T47D (cell line): ENCODE data around the gene SEC22C.
"Not testable (repeated sequence)": the region's sequence is repeated elsewhere in the genome, so short reads cannot be mapped to it uniquely, and the experiment has no call there.

ENCODE experiments used
- DNase-seq, 2 experiments: peaks; one replicate each; pipeline versions ENCODE4 v3.0.0 to v3.0.0-alpha.2; 2011 to 2012; ENCODE audit warnings: low read depth in 1 of 2, low spot score in 1 of 2
- JUND ChIP-seq: IDR thresholded peaks from 2 replicates; pipeline ENCODE4 v1.6.1; 2012; ENCODE audit warnings: low read depth
- in situ Hi-C: cut with HindIII; loops from 2 replicates; pipeline ENCODE4 v1.10.0; 2016; ENCODE audit warnings: low sequenced_read_pairs, low pct_unique_long_range_greater_than_20kb

Gene SEC22C

GRCh38 chr3:42581709-42582473, at the start of gene SEC22C:
TSS of gene SEC22C (minus strand) at chr3:42581967. CDS start at chr3:42569046, 12,921 bp downstream.
- TF ChIP-seq JUND = no peak
- in situ Hi-C loops = no loop called here
- DNase-seq = peak; percentile 98 to 99

- DNase-seq = peak in 1 of 2 experiments; percentile 43
Measured at GRCh38 chr3:42613462-42613861, 31.7 kb upstream of the SEC22C start.

GRCh38 chr3:42612928-42613327, 31.2 kb upstream of the SEC22C start:
- no peak for TF ChIP-seq JUND
- in situ Hi-C loops = no loop called here
- no peak for DNase-seq

More at GRCh38 chr3:42613462-42613861, 31.7 kb upstream of the SEC22C start:
- no peak for TF ChIP-seq JUND
- in situ Hi-C loops = no loop called here

GRCh38 chr3:42612217-42612616, 30.4 kb upstream of the SEC22C start:
- DNase-seq = no peak
- in situ Hi-C loops = no loop called here
- TF ChIP-seq JUND = no peak

- no peak for DNase-seq
- TF ChIP-seq JUND = no peak
- in situ Hi-C loops = no loop called here
Measured at GRCh38 chr3:42610976-42611375, 29.2 kb upstream of the SEC22C start.

- in situ Hi-C loops = no loop called here
- TF ChIP-seq JUND = no peak
- DNase-seq = no peak
Measured at GRCh38 chr3:42608581-42608980, 26.8 kb upstream of the SEC22C start.

GRCh38 chr3:42605546-42606173, 23.9 kb upstream of the SEC22C start:
- DNase-seq = no peak
- in situ Hi-C loops = no loop called here

GRCh38 chr3:42602961-42603360, 21.2 kb upstream of the SEC22C start:
- in situ Hi-C loops = no loop called here
- DNase-seq = no peak
- TF ChIP-seq JUND = no peak

More at GRCh38 chr3:42605546-42606173, 23.9 kb upstream of the SEC22C start:
- TF ChIP-seq JUND = no peak

GRCh38 chr3:42601896-42602581, 20.3 kb upstream of the SEC22C start:
- in situ Hi-C loops = no loop called here
- DNase-seq = peak in 1 of 2 experiments; percentile 39
- no peak for TF ChIP-seq JUND

- in situ Hi-C loops = no loop called here
- TF ChIP-seq JUND = no peak
- peak; percentile 13 to 69 for DNase-seq
Measured at GRCh38 chr3:42600958-42601675, 19.4 kb upstream of the SEC22C start.

- TF ChIP-seq JUND = no peak
- in situ Hi-C loops = no loop called here
- DNase-seq = peak; percentile 86 to 100
Measured at GRCh38 chr3:42600111-42600957, 18.6 kb upstream of the SEC22C start, which contains the start of gene NKTR. TSS of gene NKTR (plus strand) at chr3:42600686. CDS start at chr3:42601007, 321 bp downstream.

- DNase-seq, in situ Hi-C loops: not testable (repeated sequence)
Measured at GRCh38 chr3:42597098-42597497, 15.3 kb upstream of the SEC22C start.
